Heart left ventricle (tissue), 16 donors: ENCODE data around the gene TXNL4A. TPM values are rescaled to one million over a fixed set of nuclear protein-coding genes. Genes with fewer than 3 reads are reported as not detected.

Experiments used
- ATAC-seq, 4 donors: fragments of 200-7000 bp; cut with Tn5 transposase; one replicate each; pipeline ENCODE4 v1.9.1; 2020 to 2022; ENCODE audit warnings: moderate library complexity in 4 of 4, mild to moderate bottlenecking in 3 of 4, moderate number of reproducible peaks in 1 of 4
- DNase-seq, 5 donors: peaks; one replicate each; pipeline ENCODE4 v3.0.0-alpha.2; 2020
- H3K27ac ChIP-seq, 12 donors: fragments of 200-600 bp; sonication (generic) in 4 of 12; one replicate each; pipeline versions ENCODE4 v1.5.0 to v1.8.0; 2016 to 2022; ENCODE audit warnings: mild to moderate bottlenecking in 2 of 12
- H3K27me3 ChIP-seq, 9 donors: fragments of 200-600 bp; sonication (generic) in 2 of 9; one replicate each; pipeline versions ENCODE4 v1.5.1 to v1.8.0; 2016 to 2022; ENCODE audit warnings: mild to moderate bottlenecking in 3 of 9
- H3K36me3 ChIP-seq, 9 donors: fragments of 200-600 bp; sonication (generic) in 2 of 9; one replicate each; pipeline versions ENCODE4 v1.5.0 to v1.8.0; 2018 to 2022; ENCODE audit warnings: mild to moderate bottlenecking in 2 of 9
- H3K4me1 ChIP-seq, 12 donors: fragments of 200-600 bp; sonication (generic) in 4 of 12; one replicate each; pipeline versions ENCODE4 v1.5.0 to v1.8.0; 2016 to 2022; ENCODE audit warnings: mild to moderate bottlenecking in 3 of 12
- H3K4me3 ChIP-seq, 12 donors: fragments of 200-600 bp; sonication (generic) in 4 of 12; one replicate each; pipeline versions ENCODE4 v1.5.0 to v1.8.0; 2017 to 2022; ENCODE audit warnings: mild to moderate bottlenecking in 9 of 12, moderate library complexity in 4 of 12
- H3K9me3 ChIP-seq, 12 donors: fragments of 200-600 bp; sonication (generic) in 4 of 12; one replicate each; pipeline versions ENCODE4 v1.5.0 to v1.8.0; 2016 to 2022; ENCODE audit warnings: mild to moderate bottlenecking in 1 of 12
- POLR2A ChIP-seq, 2 donors: fragments of 450-650 bp; IDR thresholded peaks; one replicate each; pipeline ENCODE4 v1.6.1; 2017; ENCODE audit warnings: antibody characterized with exemption in 2 of 2, mild to moderate bottlenecking in 2 of 2, moderate library complexity in 2 of 2
- WGBS, 4 donors: extraction: QIAGEN DNeasy Blood & Tissue Kit in 2 of 4; methylation state at CpG; one replicate each; pipeline versions ENCODE4 v1.1.5 to v1.1.7; 2013 to 2018; 5-methylcytosine and 5-hydroxymethylcytosine counted together
- intact Hi-C, 10 donors: fragments of 100-400 bp; cut with DNase I; formaldehyde crosslinking; loops; one replicate each; pipeline versions ENCODE4 v1.11.1 to v1.14.2; 2022
- polyA plus RNA-seq, 2 donors: library from polyadenylated mRNA; stranded (reverse); fragments of 200-250 nt; gene quantifications; one replicate each; pipeline ENCODE4 v1.2.3, GENCODE V29; 2013
- total RNA-seq, 9 donors: library from RNA; depleted of rRNA in 2 of 9; stranded (reverse); fragments of >200 nt in 2 of 9; fragmentation: NEBNext Ultra II Directional in 3 of 9; extraction: Animal tissue kit (Norgen Biotek cat#: 25700) in 3 of 9; gene quantifications; one replicate each; pipeline versions ENCODE4 v1.1.0 to v1.2.4, GENCODE V29; 2016 to 2023
- TF ChIP-seq, protein P1 (sequence below), 12 donors: fragments of 200-600 bp; sonication (generic) in 4 of 12; IDR thresholded peaks; one replicate each; pipeline versions ENCODE4 v1.5.0 to v1.8.0; 2018 to 2022; ENCODE audit warnings: antibody characterized with exemption in 12 of 12, mild to moderate bottlenecking in 5 of 12
- donor health status: ischemic (EF 13 %, LVEDD 7.1; RV severe dilation, severe dysfunction).
- donor health status: healthy with polysubstance abuse.
- donor health status: DM: no; HTN: yes; CAD: no.
- donor health status: DM: no; HTN: no; CAD: no.
- donor health status: ischemic (EF 25% LVEDD 6.9; RV normal size, moderate dysfunction).
- donor health status: ischemic (EF 25% LVEDD 5.7; RV mildly dilated, moderate dysfunction).
- donor health status: healthy.
- donor health status: DM: yes; HTN: yes; CAD: no.
- donor health status: ischemic (EF 35%, LVEDD 5.7; RV mildly dilated, moderate dysfunction).
- donor health status: nonischemic (EF 11% LVEDD 7.7; RV severe dilation, severe dysfunction).
- donor health status: DM: yes; HTN: yes; CAD: no.
- donor health status: PGD.
- donor health status: ischemic (EF 29% LVEDD 5.4; RV normal size, mild dysfunction).
- donor health status: nonischemic (EF 23%, LVEDD 6.1; RV moderate dilation, normal function).

The TXNL4A gene
- total and polyA plus RNA-seq, 11 donors, result 35.2 to 139 (median 92.0) TPM

DNA sequence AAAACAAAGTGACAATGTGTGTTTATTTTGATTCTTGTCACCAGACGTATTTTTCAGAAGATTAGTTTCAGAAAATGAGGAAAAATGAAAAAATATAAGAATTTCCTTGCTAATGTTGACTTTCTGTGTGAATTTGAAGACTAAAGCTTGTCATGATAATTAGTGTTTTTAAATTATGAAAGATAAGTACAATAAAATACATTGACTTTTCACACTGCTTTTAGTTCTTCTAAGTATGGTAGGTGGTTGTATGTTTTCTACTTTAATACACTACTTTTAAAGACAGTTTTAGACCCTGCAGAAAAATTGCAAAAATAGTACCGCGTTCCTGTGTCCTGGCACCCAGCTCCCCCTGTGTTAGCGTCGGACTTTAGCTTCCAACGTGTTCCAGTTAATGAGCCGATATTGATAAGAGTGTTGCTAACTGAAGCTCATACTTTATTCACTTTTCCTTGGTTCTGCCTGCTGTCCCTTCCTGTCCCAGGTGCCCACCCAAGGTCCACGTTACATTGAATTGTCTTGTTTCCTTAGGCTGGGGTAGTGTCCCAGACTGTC, 46.6 kb upstream of the TXNL4A start:
- WGBS, 4 donors, result 6 to 9% (median 8%) methylated on average over 8 of the region's 8 CpGs
- no peak for DNase-seq
- intact Hi-C loops, result loop anchor here in 9 of 10 donors (1.0 to 10.0 kb wide), 13 partner anchors 46 to 640 kb away; partner anchors contain the start of genes ADNP2 (in 5 of the 9), TXNL4A (in 5 of the 9), SLC66A2 (in 4 of the 9) and CTDP1 (in 3 of the 9)
- TF ChIP-seq, protein P1, sequence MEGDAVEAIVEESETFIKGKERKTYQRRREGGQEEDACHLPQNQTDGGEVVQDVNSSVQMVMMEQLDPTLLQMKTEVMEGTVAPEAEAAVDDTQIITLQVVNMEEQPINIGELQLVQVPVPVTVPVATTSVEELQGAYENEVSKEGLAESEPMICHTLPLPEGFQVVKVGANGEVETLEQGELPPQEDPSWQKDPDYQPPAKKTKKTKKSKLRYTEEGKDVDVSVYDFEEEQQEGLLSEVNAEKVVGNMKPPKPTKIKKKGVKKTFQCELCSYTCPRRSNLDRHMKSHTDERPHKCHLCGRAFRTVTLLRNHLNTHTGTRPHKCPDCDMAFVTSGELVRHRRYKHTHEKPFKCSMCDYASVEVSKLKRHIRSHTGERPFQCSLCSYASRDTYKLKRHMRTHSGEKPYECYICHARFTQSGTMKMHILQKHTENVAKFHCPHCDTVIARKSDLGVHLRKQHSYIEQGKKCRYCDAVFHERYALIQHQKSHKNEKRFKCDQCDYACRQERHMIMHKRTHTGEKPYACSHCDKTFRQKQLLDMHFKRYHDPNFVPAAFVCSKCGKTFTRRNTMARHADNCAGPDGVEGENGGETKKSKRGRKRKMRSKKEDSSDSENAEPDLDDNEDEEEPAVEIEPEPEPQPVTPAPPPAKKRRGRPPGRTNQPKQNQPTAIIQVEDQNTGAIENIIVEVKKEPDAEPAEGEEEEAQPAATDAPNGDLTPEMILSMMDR (IDR thresholded peaks at IDR 0.05), result no peak
- TF ChIP-seq POLR2A (IDR thresholded peaks at IDR 0.05), result no peak
- Histone ChIP-seq H3K4me3 (peak overlapping the region; percentile 56 to 98 (median 84)), H3K4me1 (peaks cover 0 to 18% (median 10%) of the 10 kb centered on the region in 12 donors), H3K27ac (peak overlapping the region in 11 of 12 donors; percentile 64 to 91 (median 87)), H3K9me3 (peaks cover 0 to under 1% (median 0%) of the 10 kb centered on the region in 12 donors), H3K36me3 (peaks cover 0 to 25% (median 11%) of the 10 kb centered on the region in 9 donors), H3K27me3 (no peaks in the 10 kb centered on the region)
- no peak for ATAC-seq

DNA sequence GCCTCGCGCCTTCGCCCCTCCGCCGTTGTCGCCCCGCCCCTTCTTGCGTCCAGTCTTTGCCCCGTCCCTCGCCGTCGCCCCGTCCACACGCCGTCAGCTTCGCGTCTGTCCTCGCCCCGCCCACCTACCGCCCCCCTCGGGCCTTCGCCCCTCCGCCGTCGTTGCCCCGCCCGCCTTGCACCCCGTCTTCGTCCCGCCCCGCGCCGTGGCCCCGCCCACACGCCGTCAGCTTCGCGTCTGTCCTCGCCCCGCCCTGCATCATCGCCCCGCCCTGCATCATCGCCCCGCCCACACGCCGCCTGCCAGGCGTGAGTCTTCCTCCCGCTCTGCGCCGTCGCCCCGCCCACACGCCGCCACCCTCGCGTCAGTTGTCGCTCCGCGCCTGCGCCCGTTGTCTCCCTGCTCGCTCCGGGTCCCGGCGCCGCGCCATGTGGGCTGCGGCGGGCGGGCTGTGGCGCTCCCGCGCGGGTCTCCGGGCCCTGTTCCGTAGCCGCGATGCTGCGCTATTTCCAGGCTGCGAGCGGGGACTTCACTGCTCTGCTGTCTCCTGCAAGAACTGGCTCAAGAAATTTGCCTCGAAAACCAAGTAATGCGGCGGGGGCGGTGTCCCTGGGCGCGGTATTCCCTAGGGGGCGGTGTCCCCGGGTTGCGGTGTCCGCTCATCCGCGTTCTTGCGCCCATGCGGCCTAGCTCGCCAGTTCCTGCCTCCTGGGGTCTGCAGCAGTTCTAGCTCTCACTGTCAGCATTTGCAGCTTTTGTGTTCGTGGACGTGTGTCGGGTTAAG, 45.9 kb upstream of the TXNL4A start, which contains the start of gene RBFA:
Gene RBFA (plus strand): TSS at position 367 of the 784 bp plus-strand sequence. CDS start 62 bp downstream, at position 429.
- no peaks in the 10 kb centered on the region for H3K27me3 ChIP-seq
- peak; percentile 100 for DNase-seq
- H3K4me3 ChIP-seq, result peak within 1 kb of the TSS; percentile 56 to 98 (median 84)
- H3K27ac ChIP-seq, result peak within 1 kb of the TSS; percentile 69 to 91 (median 87)
- H3K9me3 ChIP-seq, result peaks cover 0 to 2% (median 0%) of the 10 kb centered on the region in 12 donors
- peaks cover 0 to 18% (median 10%) of the 10 kb centered on the region in 12 donors for H3K4me1 ChIP-seq
- TF ChIP-seq, protein P1 (IDR thresholded peaks at IDR 0.05), result peak in 11 of 12 donors; percentile 12 to 52 (median 42)
- TF ChIP-seq POLR2A (IDR thresholded peaks at IDR 0.05), result peak in 1 of 2 donors; percentile 81
- intact Hi-C loops, result loop anchor here in 9 of 10 donors (1.0 to 10.0 kb wide), 13 partner anchors 45 to 639 kb away; partner anchors contain the start of genes TXNL4A (in 5 of the 9), SLC66A2 (in 4 of the 9), CTDP1 (in 3 of the 9) and ADNP2 (in 2 of the 9)
- peak; percentile 93 to 96 (median 95) for ATAC-seq
- H3K36me3 ChIP-seq, result peaks cover 0 to 21% (median 6%) of the 10 kb centered on the region in 9 donors
- WGBS, 4 donors, result 0 to 1% (median 1%) methylated on average over 43 to 99 of the region's 99 CpGs

DNA sequence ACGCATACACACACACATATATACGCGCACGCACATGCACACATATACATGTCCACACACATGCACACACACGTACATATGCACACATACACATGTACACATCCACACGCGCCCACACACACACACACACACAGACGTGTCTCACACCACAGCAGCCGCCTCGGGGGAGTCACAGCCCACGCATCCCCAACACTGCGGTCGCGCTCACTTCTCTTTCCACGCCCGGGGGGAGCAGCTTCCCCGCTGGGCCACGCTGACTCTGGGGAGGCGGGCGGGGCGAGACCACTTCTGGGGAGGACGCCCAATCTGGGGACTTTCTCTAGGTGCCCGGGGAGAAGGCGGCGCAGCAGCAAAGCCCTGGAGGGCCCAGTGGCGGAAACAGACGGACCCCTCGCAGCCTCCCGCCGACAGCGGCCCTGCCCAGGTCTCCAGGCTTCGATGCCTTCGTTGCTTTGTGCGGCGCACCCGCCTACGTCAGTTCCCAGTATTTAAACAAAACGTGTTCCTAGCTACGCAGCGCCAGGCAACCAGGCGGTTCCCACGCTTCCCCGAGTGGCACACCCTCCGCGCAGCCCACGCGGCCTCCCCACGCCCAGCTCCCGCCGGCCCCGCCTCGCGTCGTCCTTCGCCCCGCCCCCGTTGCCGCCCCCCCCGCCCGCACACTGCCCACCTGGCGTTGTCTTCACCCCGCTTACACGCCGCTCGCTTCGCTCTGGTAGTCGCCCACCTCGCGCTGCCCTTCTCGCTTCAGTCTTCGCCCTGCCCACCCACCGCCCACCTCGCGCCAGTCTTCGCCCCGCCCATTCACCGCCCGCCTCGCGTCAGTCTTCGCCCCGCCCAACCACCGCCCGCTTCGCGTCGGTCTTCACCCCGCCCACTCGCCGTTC, 45.1 kb upstream of the TXNL4A start:
- H3K36me3 ChIP-seq, result peaks cover 0 to 13% (median 6%) of the 10 kb centered on the region in 9 donors
- ATAC-seq, result peak; percentile 33 to 79 (median 65)
- peaks cover 0 to 2% (median 0%) of the 10 kb centered on the region in 12 donors for H3K9me3 ChIP-seq
- peak overlapping the region; percentile 44 to 95 (median 81) for H3K4me3 ChIP-seq
- DNase-seq, result no peak
- intact Hi-C loops, result loop anchor here in 9 of 10 donors (1.0 to 10.0 kb wide), 14 partner anchors 23 to 639 kb away; partner anchors contain the start of genes TXNL4A (in 6 of the 9), SLC66A2 (in 4 of the 9), CTDP1 (in 3 of the 9) and ADNP2 (in 2 of the 9)
- 4 to 9% (median 6%) methylated on average over 60 to 90 of the region's 90 CpGs for WGBS, 4 donors
- no peaks in the 10 kb centered on the region for H3K27me3 ChIP-seq
- peak overlapping the region; percentile 69 to 91 (median 87) for H3K27ac ChIP-seq
- peak in 1 of 2 donors; percentile 33 for TF ChIP-seq POLR2A (IDR thresholded peaks at IDR 0.05)
- TF ChIP-seq, protein P1 (IDR thresholded peaks at IDR 0.05), result no peak
- H3K4me1 ChIP-seq, result peaks cover 0 to 18% (median 10%) of the 10 kb centered on the region in 12 donors
